ENCODE results near the gene PLCH2. TPM values are rescaled to one million over a fixed set of nuclear protein-coding genes. Genes with fewer than 3 reads are reported as not detected.

PLCH2 gene
- total and polyA plus RNA-seq, 2 of the 13 experiments (the other 11 are each of a cell fraction or from before 2014, with no cell fraction given) = 0.15 to 0.67 TPM

GRCh38 chr1:2427051-2427450 lies 49.0 kb upstream of the PLCH2 start:
- in situ Hi-C loops (cut with HindIII; ENCODE audit: extremely low pct_ligation_motif_present, low pct_unique_long_range_greater_than_20kb) (no loop called here), intact Hi-C loops (cut with micrococcal nuclease; ENCODE audit: unreplicated experiment) (no loop called here)
- no peak for DNase-seq (ENCODE audit: low spot score)
- H3K4me1 ChIP-seq (ENCODE audit: insufficient read depth, low read length) = no peaks in the 10 kb centered on the region
- CTCF ChIA-PET (ENCODE audit: low intra/inter-chr PET ratio, low total read pairs) = no interaction called here
- no TSS peak for BruUV-seq (replicated peaks)
- POLR2A ChIA-PET = no interaction called here
- no peaks in the 10 kb centered on the region for H4K20me1 ChIP-seq (ENCODE audit: insufficient read depth, low read length)
- no peak overlapping the region for H3K4me2 ChIP-seq (ENCODE audit: low read depth, low read length)
- TF ChIP-seq MTA1 (CRISPR knock-in tag; IDR thresholded peaks at IDR 0.05; ENCODE audit: borderline replicate concordance) = 0 out of 2 replicates have a peak, but pooled peaks have one; percentile 24
- no peak for TF ChIP-seq SIX4 (CRISPR knock-in tag; IDR thresholded peaks at IDR 0.05)
- H2AFZ ChIP-seq (ENCODE audit: low read length) = no peak overlapping the region
- H3K4me3 ChIP-seq (replicated peaks in 1 of 3; ENCODE audit: insufficient read depth in 1 of 3, low read depth in 2 of 3, low read length in 3 of 3) = no peak overlapping the region
- H3K9me3 ChIP-seq (ENCODE audit: low read length) = peaks cover 22% of the 10 kb centered on the region
- FAIRE-seq = no peak
- H3K27me3 ChIP-seq (ENCODE audit: control insufficient read depth in 1 of 2, insufficient read depth in 2 of 2, low read length in 2 of 2) = peaks cover 7 to 55% of the 10 kb centered on the region in 2 experiments
- WGBS (ENCODE audit: low lambda C conversion rate) = 26% methylated on average over 9 of the region's 18 CpGs
- H3K79me2 ChIP-seq (ENCODE audit: insufficient read depth, low read length) = no peaks in the 10 kb centered on the region
- H3K27ac ChIP-seq (ENCODE audit: extremely low read length, insufficient read depth, low read length) = no peak overlapping the region
- H3K9ac ChIP-seq (ENCODE audit: insufficient read depth, low read depth, low read length) = no peak overlapping the region
- H3K36me3 ChIP-seq (replicated peaks in 1 of 2; ENCODE audit: control insufficient read depth in 1 of 2, insufficient read depth in 2 of 2, low read length in 2 of 2) = no peaks in the 10 kb centered on the region
- no peak for ATAC-seq

- TF ChIP-seq DPF2 (CRISPR knock-in tag; IDR thresholded peaks at IDR 0.05; ENCODE audit: borderline replicate concordance, low read depth) (no peak), ZFX (CRISPR knock-in tag; IDR thresholded peaks at IDR 0.05; ENCODE audit: low read depth) (peak; percentile 14; the same call in 1 of the 2 replicates), ZNF143 (CRISPR knock-in tag; IDR thresholded peaks at IDR 0.05) (no peak), HNF4A (CRISPR knock-in tag; IDR thresholded peaks at IDR 0.05) (0 out of 2 replicates have a peak, but pooled peaks have one; percentile 15), NFRKB (IDR thresholded peaks at IDR 0.05) (no peak)
- H2AFZ ChIP-seq (ENCODE audit: low read length) = no peak overlapping the region
- BruUV-seq (replicated peaks) = no TSS peak
- no peak for DNase-seq (ENCODE audit: low spot score)
- no peak for FAIRE-seq
- ChIA-PET CTCF (ENCODE audit: low intra/inter-chr PET ratio, low total read pairs) (no interaction called here), POLR2A (no interaction called here)
- H3K9ac ChIP-seq (ENCODE audit: insufficient read depth, low read depth, low read length) = no peak overlapping the region
- intact Hi-C loops (cut with micrococcal nuclease; ENCODE audit: unreplicated experiment) (no loop called here), in situ Hi-C loops (cut with HindIII; ENCODE audit: extremely low pct_ligation_motif_present, low pct_unique_long_range_greater_than_20kb) (no loop called here)
- H3K4me2 ChIP-seq (ENCODE audit: low read depth, low read length) = no peak overlapping the region
- WGBS (ENCODE audit: low lambda C conversion rate) = 44% methylated on average over 3 of the region's 10 CpGs
- no peak overlapping the region for H3K27ac ChIP-seq (ENCODE audit: extremely low read length, insufficient read depth, low read length)
- H3K27me3 ChIP-seq (ENCODE audit: control insufficient read depth in 1 of 2, insufficient read depth in 2 of 2, low read length in 2 of 2) = peaks cover 7 to 64% of the 10 kb centered on the region in 2 experiments
- H4K20me1 ChIP-seq (ENCODE audit: insufficient read depth, low read length) = no peaks in the 10 kb centered on the region
- no peaks in the 10 kb centered on the region for H3K4me1 ChIP-seq (ENCODE audit: insufficient read depth, low read length)
- H3K4me3 ChIP-seq (replicated peaks in 1 of 3; ENCODE audit: insufficient read depth in 1 of 3, low read depth in 2 of 3, low read length in 3 of 3) = no peak overlapping the region
- ATAC-seq = peak; percentile 43
- no peaks in the 10 kb centered on the region for H3K36me3 ChIP-seq (replicated peaks in 1 of 2; ENCODE audit: control insufficient read depth in 1 of 2, insufficient read depth in 2 of 2, low read length in 2 of 2)
- H3K9me3 ChIP-seq (ENCODE audit: low read length) = peaks cover 20% of the 10 kb centered on the region
- no peaks in the 10 kb centered on the region for H3K79me2 ChIP-seq (ENCODE audit: insufficient read depth, low read length)
These were observed 48.1 kb upstream of the PLCH2 start for GRCh38 chr1:2427976-2428375.

All from HepG2 (cell line).